PC-9 (cell line): ENCODE data around the gene TAF4. TPM values are rescaled to one million over a fixed set of nuclear protein-coding genes. Genes with fewer than 3 reads are reported as not detected.
A peak's percentile ranks its signal among the peaks of the same experiment; 100 is the strongest.

ENCODE experiments used
- BruUV-seq: library from RNA; stranded (reverse); fragments of 400-500 nt; replicated peaks from 2 replicates; lab custom pipeline; 2021; lab: Mats Ljungman, UMichigan
- CTCF ChIA-PET: fragments of 300-600 bp; sonication (Branson Sonifier 250); formaldehyde crosslinking; loops from one replicate; lab custom pipeline; 2022; ENCODE audit warnings: antibody characterized with exemption; lab: Charles Lee
- POLR2A ChIA-PET: fragments of 300-600 bp; sonication (Branson Sonifier 250); formaldehyde crosslinking; loops from one replicate; lab custom pipeline; 2022; ENCODE audit warnings: antibody characterized with exemption; ENCODE audit not compliant: unreplicated experiment; lab: Charles Lee
- DNase-seq, 2 experiments: peaks; one replicate each; pipeline versions ENCODE4 v3.0.0 to v3.0.0-alpha.2; 2015 to 2022; ENCODE audit warnings: mixed read lengths in 1 of 2
- H2AFZ ChIP-seq: fragments of 200-600 bp; sonication (generic); 2 replicates; pipeline ENCODE4 v1.8.1; 2017; ENCODE audit warnings: antibody characterized with exemption
- H3F3A ChIP-seq: fragments of 200-600 bp; sonication (generic); 2 replicates; pipeline ENCODE4 v1.8.1; 2017; ENCODE audit warnings: antibody characterized with exemption, mild to moderate bottlenecking, low read depth; ENCODE audit not compliant: insufficient read depth
- H3K27ac ChIP-seq: fragments of 200-600 bp; sonication (generic); 2 replicates; pipeline ENCODE4 v1.6.1; 2016; ENCODE audit warnings: mixed run types
- H3K27me3 ChIP-seq: fragments of 200-600 bp; sonication (generic); 2 replicates; pipeline ENCODE4 v1.6.1; 2016; ENCODE audit warnings: low read depth, mixed run types; ENCODE audit not compliant: insufficient read depth
- H3K36me3 ChIP-seq: fragments of 200-600 bp; sonication (generic); 2 replicates; pipeline ENCODE4 v1.6.1; 2016; ENCODE audit warnings: low read depth, mixed run types
- H3K4me1 ChIP-seq: fragments of 200-600 bp; sonication (generic); replicated peaks from 2 replicates; pipeline ENCODE4 v1.6.1; 2016; ENCODE audit warnings: mixed run types; ENCODE audit not compliant: insufficient read depth
- H3K4me2 ChIP-seq: fragments of 200-600 bp; sonication (generic); 2 replicates; pipeline ENCODE4 v1.6.1; 2017; ENCODE audit warnings: mixed run types
- H3K4me3 ChIP-seq: fragments of 200-600 bp; sonication (generic); 2 replicates; pipeline ENCODE4 v1.6.1; 2016; ENCODE audit warnings: mixed run types
- H3K79me2 ChIP-seq: fragments of 200-600 bp; sonication (generic); 2 replicates; pipeline ENCODE4 v1.6.1; 2017; ENCODE audit warnings: low read depth, mixed run types
- H3K9me2 ChIP-seq: fragments of 200-600 bp; sonication (generic); 2 replicates; pipeline ENCODE4 v1.8.1; 2017; ENCODE audit warnings: mild to moderate bottlenecking; ENCODE audit not compliant: insufficient read depth
- H3K9me3 ChIP-seq: fragments of 200-600 bp; sonication (generic); 2 replicates; pipeline ENCODE4 v1.8.1; 2016; ENCODE audit warnings: low read depth; ENCODE audit not compliant: insufficient read depth
- H4K20me1 ChIP-seq: fragments of 200-600 bp; sonication (generic); 2 replicates; pipeline ENCODE4 v1.8.1; 2017; ENCODE audit not compliant: insufficient read depth
- EZH2 ChIP-seq: fragments of 200-600 bp; sonication (generic); IDR thresholded peaks from 2 replicates; pipeline ENCODE4 v1.8.0; 2017; ENCODE audit warnings: antibody characterized with exemption, low read depth
- intact Hi-C: fragments of 100-400 bp; cut with micrococcal nuclease; formaldehyde crosslinking; loops from one replicate; pipeline ENCODE4 v1.10.0; 2022; ENCODE audit not compliant: unreplicated experiment
- total RNA-seq: library from RNA; stranded (reverse); gene quantifications from 2 replicates; pipeline ENCODE4 v1.2.3, GENCODE V29; 2021
- TF ChIP-seq, protein P1 (sequence below): fragments of 200-600 bp; sonication (generic); conservative IDR thresholded peaks from 2 replicates; pipeline ENCODE4 v1.6.1; 2017; ENCODE audit warnings: mixed run types, antibody characterized with exemption, mild to moderate bottlenecking, moderate library complexity

Gene TAF4
- total RNA-seq, 1 experiment from 2014 or later = 32.5 TPM

DNA sequence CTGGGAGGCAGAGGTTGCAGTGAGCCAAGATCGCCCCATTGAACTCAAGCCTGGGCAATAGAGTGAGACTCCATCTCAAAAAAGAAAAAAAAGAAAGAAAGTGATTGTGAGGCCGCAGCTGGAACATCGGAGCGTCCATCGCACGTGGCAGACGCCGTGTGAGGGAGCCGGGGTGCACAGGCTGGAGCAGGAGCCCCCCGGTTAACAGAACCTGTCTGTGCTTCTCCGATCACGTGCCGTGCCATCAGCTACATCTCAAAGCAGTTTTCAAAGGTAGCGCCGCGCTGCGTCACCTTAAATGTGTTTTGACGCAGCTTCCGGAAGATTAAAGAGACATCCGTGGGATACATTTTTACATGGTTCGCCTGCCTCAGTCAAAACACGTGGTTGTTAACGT lies 138.9 kb downstream of the TAF4 start:
- Histone ChIP-seq H3K27me3 (peaks cover 61% of the 10 kb centered on the region), H3K9me3 (no peaks in the 10 kb centered on the region), H3K4me2 (no peak overlapping the region), H3K4me1 (0 out of 2 replicates have a peak, but pooled peaks cover 11% of the 10 kb centered on the region), H3K79me2 (no peaks in the 10 kb centered on the region), H4K20me1 (no peaks in the 10 kb centered on the region), H3F3A (no peaks in the 10 kb centered on the region), H3K4me3 (no peak overlapping the region), H2AFZ (no peak overlapping the region), H3K27ac (no peak overlapping the region), H3K9me2 (no peaks in the 10 kb centered on the region), H3K36me3 (no peaks in the 10 kb centered on the region)
- POLR2A ChIA-PET = no interaction called here
- CTCF ChIA-PET = no interaction called here
- BruUV-seq = no TSS peak
- no peak for DNase-seq
- no peak for TF ChIP-seq EZH2
- TF ChIP-seq, protein P1, sequence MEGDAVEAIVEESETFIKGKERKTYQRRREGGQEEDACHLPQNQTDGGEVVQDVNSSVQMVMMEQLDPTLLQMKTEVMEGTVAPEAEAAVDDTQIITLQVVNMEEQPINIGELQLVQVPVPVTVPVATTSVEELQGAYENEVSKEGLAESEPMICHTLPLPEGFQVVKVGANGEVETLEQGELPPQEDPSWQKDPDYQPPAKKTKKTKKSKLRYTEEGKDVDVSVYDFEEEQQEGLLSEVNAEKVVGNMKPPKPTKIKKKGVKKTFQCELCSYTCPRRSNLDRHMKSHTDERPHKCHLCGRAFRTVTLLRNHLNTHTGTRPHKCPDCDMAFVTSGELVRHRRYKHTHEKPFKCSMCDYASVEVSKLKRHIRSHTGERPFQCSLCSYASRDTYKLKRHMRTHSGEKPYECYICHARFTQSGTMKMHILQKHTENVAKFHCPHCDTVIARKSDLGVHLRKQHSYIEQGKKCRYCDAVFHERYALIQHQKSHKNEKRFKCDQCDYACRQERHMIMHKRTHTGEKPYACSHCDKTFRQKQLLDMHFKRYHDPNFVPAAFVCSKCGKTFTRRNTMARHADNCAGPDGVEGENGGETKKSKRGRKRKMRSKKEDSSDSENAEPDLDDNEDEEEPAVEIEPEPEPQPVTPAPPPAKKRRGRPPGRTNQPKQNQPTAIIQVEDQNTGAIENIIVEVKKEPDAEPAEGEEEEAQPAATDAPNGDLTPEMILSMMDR = no peak
- intact Hi-C loops = no loop called here

DNA sequence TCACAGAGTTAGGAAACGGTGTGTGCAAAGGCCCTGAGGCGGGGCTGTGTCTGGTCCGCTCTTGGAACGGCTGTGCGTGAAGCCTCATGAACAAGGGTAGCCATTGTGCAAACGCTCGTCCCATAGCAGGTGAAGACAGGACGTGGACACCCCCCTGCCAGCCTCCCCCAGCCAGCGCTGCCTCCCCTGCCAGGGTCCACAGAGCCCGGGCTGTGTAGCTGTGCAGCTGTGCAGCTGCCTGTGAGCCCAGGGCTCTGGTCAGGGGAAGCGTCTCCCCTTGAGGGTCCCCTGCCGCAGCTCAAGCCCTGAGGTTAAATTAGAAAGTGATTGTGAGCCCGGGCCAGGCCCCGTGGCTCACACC lies 139.4 kb downstream of the TAF4 start:
- Histone ChIP-seq H3K4me2 (peak overlapping the region; percentile 39; the same call in 1 of the 2 replicates), H3K4me3 (no peak overlapping the region), H3K9me2 (no peaks in the 10 kb centered on the region), H3F3A (no peaks in the 10 kb centered on the region), H4K20me1 (no peaks in the 10 kb centered on the region), H3K4me1 (0 out of 2 replicates have a peak, but pooled peaks cover 11% of the 10 kb centered on the region), H3K79me2 (no peaks in the 10 kb centered on the region), H3K9me3 (no peaks in the 10 kb centered on the region), H3K36me3 (no peaks in the 10 kb centered on the region), H2AFZ (no peak overlapping the region), H3K27ac (no peak overlapping the region), H3K27me3 (peaks cover 58% of the 10 kb centered on the region)
- ChIA-PET CTCF (no interaction called here), POLR2A (interaction anchor here (0.6 kb wide), 2 partner anchors 23 to 424 kb away, joined by 3 read pairs; no protein-coding TSS in a partner anchor)
- no TSS peak for BruUV-seq
- no peak for TF ChIP-seq EZH2
- TF ChIP-seq, protein P1 = no peak
- intact Hi-C loops = no loop called here
- DNase-seq = no peak

DNA sequence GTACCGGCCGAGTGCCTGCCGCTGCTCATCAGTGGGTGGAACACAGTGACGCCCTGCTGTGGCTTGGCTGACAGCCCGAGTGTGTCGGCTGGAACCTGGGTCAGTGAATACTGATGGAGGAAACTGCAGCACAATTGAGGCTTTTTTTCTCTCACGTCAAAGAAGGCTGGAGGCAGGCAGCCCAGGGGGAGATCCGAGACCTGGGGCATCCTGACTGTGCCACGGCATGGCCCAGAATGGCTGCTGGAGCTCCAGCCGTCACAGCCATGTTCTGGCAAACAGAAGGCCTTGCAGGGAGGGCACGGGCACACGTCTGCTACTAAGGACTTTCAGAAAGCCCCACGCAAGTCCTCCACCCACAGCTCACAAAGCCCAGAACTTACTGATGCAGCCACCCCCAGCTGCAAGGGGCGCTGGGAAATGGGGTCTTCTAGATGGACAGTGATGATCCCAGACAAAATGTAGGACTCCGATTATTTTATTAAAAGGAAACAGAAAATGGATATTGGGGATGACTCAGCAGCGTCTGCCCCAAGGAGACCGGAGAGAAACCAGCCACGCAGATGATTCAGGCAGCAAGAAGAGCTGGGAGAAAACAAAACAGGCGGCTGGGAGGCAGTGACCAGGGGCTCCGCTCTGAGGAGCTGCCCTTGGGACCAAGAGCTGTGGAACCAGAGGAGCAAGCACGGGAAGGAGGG lies 140.0 kb downstream of the TAF4 start:
- no peak overlapping the region for H3K4me3 ChIP-seq
- no peaks in the 10 kb centered on the region for H3K79me2 ChIP-seq
- H3K9me2 ChIP-seq = no peaks in the 10 kb centered on the region
- DNase-seq = peak; percentile 50 to 66
- no peak for TF ChIP-seq EZH2
- TF ChIP-seq, protein P1 = no peak
- no peak overlapping the region for H2AFZ ChIP-seq
- H3F3A ChIP-seq = no peaks in the 10 kb centered on the region
- no peak overlapping the region for H3K27ac ChIP-seq
- peak overlapping the region; percentile 39; the same call in 1 of the 2 replicates for H3K4me2 ChIP-seq
- 0 out of 2 replicates have a peak, but pooled peaks cover 11% of the 10 kb centered on the region for H3K4me1 ChIP-seq
- ChIA-PET CTCF (no interaction called here), POLR2A (interaction anchor here (0.6 kb wide), 2 partner anchors 24 to 425 kb away, joined by 3 read pairs; no protein-coding TSS in a partner anchor)
- peaks cover 53% of the 10 kb centered on the region for H3K27me3 ChIP-seq
- H3K9me3 ChIP-seq = no peaks in the 10 kb centered on the region
- no peaks in the 10 kb centered on the region for H3K36me3 ChIP-seq
- no TSS peak for BruUV-seq
- H4K20me1 ChIP-seq = no peaks in the 10 kb centered on the region
- intact Hi-C loops = no loop called here
